Measurements from ENCODE around the gene RBM20.

RBM20 gene

GRCh38 chr10:110806335-110806734, 162.2 kb downstream of the RBM20 start:
- in situ Hi-C loops (cut with HindIII; ENCODE audit: low pct_unique_long_range_greater_than_20kb, low sequenced_read_pairs), result no loop called here
- DNase-seq (ENCODE audit: low read depth in 1 of 2, low spot score in 1 of 2), result no peak
- no peak for TF ChIP-seq JUND (IDR thresholded peaks at IDR 0.05; ENCODE audit: low read depth)

GRCh38 chr10:110808123-110808522, 164.0 kb downstream of the RBM20 start:
- DNase-seq (ENCODE audit: low read depth in 1 of 2, low spot score in 1 of 2), result no peak
- no peak for TF ChIP-seq JUND (IDR thresholded peaks at IDR 0.05; ENCODE audit: low read depth)
- in situ Hi-C loops (cut with HindIII; ENCODE audit: low pct_unique_long_range_greater_than_20kb, low sequenced_read_pairs), result no loop called here

GRCh38 chr10:110808615-110809014, 164.5 kb downstream of the RBM20 start:
- no peak for TF ChIP-seq JUND (IDR thresholded peaks at IDR 0.05; ENCODE audit: low read depth)
- DNase-seq (ENCODE audit: low read depth in 1 of 2, low spot score in 1 of 2), result no peak
- in situ Hi-C loops (cut with HindIII; ENCODE audit: low pct_unique_long_range_greater_than_20kb, low sequenced_read_pairs), result no loop called here

GRCh38 chr10:110810625-110811024, 166.5 kb downstream of the RBM20 start:
- no peak for TF ChIP-seq JUND (IDR thresholded peaks at IDR 0.05; ENCODE audit: low read depth)
- in situ Hi-C loops (cut with HindIII; ENCODE audit: low pct_unique_long_range_greater_than_20kb, low sequenced_read_pairs), result no loop called here
- DNase-seq (ENCODE audit: low read depth in 1 of 2, low spot score in 1 of 2), result no peak

GRCh38 chr10:110811791-110812581, 167.8 kb downstream of the RBM20 start:
- no peak for TF ChIP-seq JUND (IDR thresholded peaks at IDR 0.05; ENCODE audit: low read depth)
- in situ Hi-C loops (cut with HindIII; ENCODE audit: low pct_unique_long_range_greater_than_20kb, low sequenced_read_pairs), result no loop called here
- DNase-seq (ENCODE audit: low read depth in 1 of 2, low spot score in 1 of 2), result no peak

GRCh38 chr10:110812583-110812982, 168.4 kb downstream of the RBM20 start:
- no peak for TF ChIP-seq JUND (IDR thresholded peaks at IDR 0.05; ENCODE audit: low read depth)
- DNase-seq (ENCODE audit: low read depth in 1 of 2, low spot score in 1 of 2), result no peak
- in situ Hi-C loops (cut with HindIII; ENCODE audit: low pct_unique_long_range_greater_than_20kb, low sequenced_read_pairs), result no loop called here

GRCh38 chr10:110813743-110814472, 169.8 kb downstream of the RBM20 start:
- no peak for DNase-seq (ENCODE audit: low read depth in 1 of 2, low spot score in 1 of 2)
- TF ChIP-seq JUND (IDR thresholded peaks at IDR 0.05; ENCODE audit: low read depth), result no peak
- in situ Hi-C loops (cut with HindIII; ENCODE audit: low pct_unique_long_range_greater_than_20kb, low sequenced_read_pairs), result no loop called here

- no peak for TF ChIP-seq JUND (IDR thresholded peaks at IDR 0.05; ENCODE audit: low read depth)
- in situ Hi-C loops (cut with HindIII; ENCODE audit: low pct_unique_long_range_greater_than_20kb, low sequenced_read_pairs), result no loop called here
Measured at GRCh38 chr10:110815354-110816004, 171.3 kb downstream of the RBM20 start.

GRCh38 chr10:110817614-110818013, 173.5 kb downstream of the RBM20 start:
- in situ Hi-C loops (cut with HindIII; ENCODE audit: low pct_unique_long_range_greater_than_20kb, low sequenced_read_pairs), result no loop called here
- no peak for DNase-seq (ENCODE audit: low read depth in 1 of 2, low spot score in 1 of 2)
- TF ChIP-seq JUND (IDR thresholded peaks at IDR 0.05; ENCODE audit: low read depth), result no peak

More at GRCh38 chr10:110815354-110816004, 171.3 kb downstream of the RBM20 start:
- no peak for DNase-seq (ENCODE audit: low read depth in 1 of 2, low spot score in 1 of 2)

GRCh38 chr10:110818311-110819256, 174.4 kb downstream of the RBM20 start:
- in situ Hi-C loops (cut with HindIII; ENCODE audit: low pct_unique_long_range_greater_than_20kb, low sequenced_read_pairs), result no loop called here
- no peak for TF ChIP-seq JUND (IDR thresholded peaks at IDR 0.05; ENCODE audit: low read depth)
- DNase-seq (ENCODE audit: low read depth in 1 of 2, low spot score in 1 of 2), result peak in 1 of 2 experiments; percentile 86

GRCh38 chr10:110820321-110820814, 176.2 kb downstream of the RBM20 start:
- in situ Hi-C loops (cut with HindIII; ENCODE audit: low pct_unique_long_range_greater_than_20kb, low sequenced_read_pairs), result no loop called here
- no peak for TF ChIP-seq JUND (IDR thresholded peaks at IDR 0.05; ENCODE audit: low read depth)
- DNase-seq (ENCODE audit: low read depth in 1 of 2, low spot score in 1 of 2), result no peak

GRCh38 chr10:110821508-110821907, 177.4 kb downstream of the RBM20 start:
- TF ChIP-seq JUND (IDR thresholded peaks at IDR 0.05; ENCODE audit: low read depth), result no peak
- in situ Hi-C loops (cut with HindIII; ENCODE audit: low pct_unique_long_range_greater_than_20kb, low sequenced_read_pairs), result no loop called here
- DNase-seq (ENCODE audit: low read depth in 1 of 2, low spot score in 1 of 2), result no peak
